ENCODE results near the gene CMBL.

DNA sequence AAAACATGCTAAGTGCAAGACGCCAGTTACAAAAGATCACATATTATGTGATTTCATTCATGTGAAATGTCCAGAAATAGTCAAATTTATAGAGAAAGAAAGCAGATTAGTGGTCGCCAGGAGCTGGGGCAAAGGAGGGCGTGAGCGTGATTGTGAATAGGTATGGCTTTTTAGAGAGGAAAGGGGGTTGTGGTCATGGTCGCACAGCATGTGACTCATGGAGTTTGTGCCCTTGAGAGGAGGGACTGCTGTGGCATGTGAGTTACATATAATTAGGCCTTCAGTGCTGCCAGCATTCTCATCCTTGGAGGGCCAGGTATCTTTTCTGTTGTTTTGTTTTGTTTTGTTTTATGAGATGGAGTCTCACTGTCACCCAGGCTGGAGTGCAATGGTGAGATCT is 24.6 kb upstream of the CMBL start:
- TF ChIP-seq, protein P1, sequence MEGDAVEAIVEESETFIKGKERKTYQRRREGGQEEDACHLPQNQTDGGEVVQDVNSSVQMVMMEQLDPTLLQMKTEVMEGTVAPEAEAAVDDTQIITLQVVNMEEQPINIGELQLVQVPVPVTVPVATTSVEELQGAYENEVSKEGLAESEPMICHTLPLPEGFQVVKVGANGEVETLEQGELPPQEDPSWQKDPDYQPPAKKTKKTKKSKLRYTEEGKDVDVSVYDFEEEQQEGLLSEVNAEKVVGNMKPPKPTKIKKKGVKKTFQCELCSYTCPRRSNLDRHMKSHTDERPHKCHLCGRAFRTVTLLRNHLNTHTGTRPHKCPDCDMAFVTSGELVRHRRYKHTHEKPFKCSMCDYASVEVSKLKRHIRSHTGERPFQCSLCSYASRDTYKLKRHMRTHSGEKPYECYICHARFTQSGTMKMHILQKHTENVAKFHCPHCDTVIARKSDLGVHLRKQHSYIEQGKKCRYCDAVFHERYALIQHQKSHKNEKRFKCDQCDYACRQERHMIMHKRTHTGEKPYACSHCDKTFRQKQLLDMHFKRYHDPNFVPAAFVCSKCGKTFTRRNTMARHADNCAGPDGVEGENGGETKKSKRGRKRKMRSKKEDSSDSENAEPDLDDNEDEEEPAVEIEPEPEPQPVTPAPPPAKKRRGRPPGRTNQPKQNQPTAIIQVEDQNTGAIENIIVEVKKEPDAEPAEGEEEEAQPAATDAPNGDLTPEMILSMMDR (IDR thresholded peaks at IDR 0.05), result no peak
- no peak for TF ChIP-seq EP300 (IDR thresholded peaks at IDR 0.05)
- no peak for TF ChIP-seq POLR2A (IDR thresholded peaks at IDR 0.05)
- TF ChIP-seq POLR2AphosphoS5 (IDR thresholded peaks at IDR 0.05), result no peak
